Measurements from ENCODE around the gene PPP2R3B. TPM values are rescaled to one million over a fixed set of nuclear protein-coding genes. Genes with fewer than 3 reads are reported as not detected.
A peak's percentile ranks its signal among the peaks of the same experiment; 100 is the strongest.
"Not testable (repeated sequence)": the region's sequence is repeated elsewhere in the genome, so short reads cannot be mapped to it uniquely, and the experiment has no call there.

PPP2R3B gene
- total RNA-seq, 2 experiments from 2014 or later: 40.3 to 40.7 TPM

GRCh38 chrX:390459-390858, 3.8 kb upstream of the PPP2R3B start:
- Mint-ChIP-seq H3K36me3 (peaks cover 2% of the 10 kb centered on the region), H3K9me3 (no peaks in the 10 kb centered on the region), H3K4me1 (peaks cover 10% of the 10 kb centered on the region), H3K27me3 (no peaks in the 10 kb centered on the region), H3K4me3 (no peak overlapping the region), H3K27ac (no peak overlapping the region)
- POLR2A ChIA-PET: no interaction called here
- ATAC-seq (ENCODE audit: low read depth) (no peak), DNase-seq (no peak)

DNA sequence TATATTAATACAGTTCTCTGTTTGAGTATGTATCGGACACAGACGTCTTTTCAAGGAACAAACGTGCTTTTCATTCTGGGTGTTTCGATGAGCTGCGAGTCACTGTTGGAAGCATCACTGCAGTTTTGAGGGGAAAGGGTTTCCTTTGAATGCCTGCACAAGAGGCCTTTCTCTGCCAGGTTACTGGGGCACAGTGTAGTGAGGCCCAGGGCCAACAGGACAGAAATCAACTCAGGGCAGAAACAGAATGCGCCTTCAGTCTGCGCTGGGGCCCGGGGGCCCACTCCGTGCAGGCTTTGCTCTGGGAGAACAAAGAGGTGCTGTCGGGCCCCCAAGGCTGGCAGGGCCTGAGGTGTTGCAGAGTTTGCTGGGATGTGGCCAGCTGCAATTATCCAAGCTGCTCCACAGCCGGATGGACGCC, 2.3 kb upstream of the PPP2R3B start:
- POLR2A ChIA-PET: no interaction called here
- DNase-seq: no peak
- Mint-ChIP-seq H3K4me1 (peaks cover 10% of the 10 kb centered on the region), H3K27me3 (no peaks in the 10 kb centered on the region), H3K36me3 (peaks cover 2% of the 10 kb centered on the region), H3K4me3 (no peak overlapping the region), H3K9me3 (no peaks in the 10 kb centered on the region), H3K27ac (no peak overlapping the region)
- no peak for ATAC-seq (ENCODE audit: low read depth)

- peaks cover 2% of the 10 kb centered on the region for H3K36me3 Mint-ChIP-seq
- H3K27me3 Mint-ChIP-seq: no peaks in the 10 kb centered on the region
- H3K4me1 Mint-ChIP-seq: peaks cover 10% of the 10 kb centered on the region
- H3K9me3 Mint-ChIP-seq: no peaks in the 10 kb centered on the region
- ATAC-seq (ENCODE audit: low read depth) (no peak), DNase-seq (no peak)
- POLR2A ChIA-PET: no interaction called here
- peak overlapping the region; percentile 92 for H3K4me3 Mint-ChIP-seq
- H3K27ac Mint-ChIP-seq: peak overlapping the region; percentile 99
Observed at GRCh38 chrX:387729-388128, 1.0 kb upstream of the PPP2R3B start.

GRCh38 chrX:386239-386767, 404 bp downstream of the PPP2R3B start:
- no peaks in the 10 kb centered on the region for H3K9me3 Mint-ChIP-seq
- POLR2A ChIA-PET: no interaction called here

GRCh38 chrX:385736-386135, 971 bp downstream of the PPP2R3B start:
- POLR2A ChIA-PET; H3K27me3 Mint-ChIP-seq; H3K9me3 Mint-ChIP-seq; DNase-seq; ATAC-seq (ENCODE audit: low read depth); H3K36me3 Mint-ChIP-seq: not testable (repeated sequence)
- peak overlapping the region; percentile 54 for H3K27ac Mint-ChIP-seq
- H3K4me3 Mint-ChIP-seq: peak overlapping the region; percentile 73
- H3K4me1 Mint-ChIP-seq: peaks cover 13% of the 10 kb centered on the region

More at GRCh38 chrX:386239-386767, 404 bp downstream of the PPP2R3B start:
- Mint-ChIP-seq H3K36me3 (peaks cover 2% of the 10 kb centered on the region), H3K27me3 (no peaks in the 10 kb centered on the region), H3K27ac (peak overlapping the region; percentile 54), H3K4me3 (peak overlapping the region; percentile 73), H3K4me1 (peaks cover 13% of the 10 kb centered on the region)
- ATAC-seq (ENCODE audit: low read depth): no peak
- no peak for DNase-seq

DNA sequence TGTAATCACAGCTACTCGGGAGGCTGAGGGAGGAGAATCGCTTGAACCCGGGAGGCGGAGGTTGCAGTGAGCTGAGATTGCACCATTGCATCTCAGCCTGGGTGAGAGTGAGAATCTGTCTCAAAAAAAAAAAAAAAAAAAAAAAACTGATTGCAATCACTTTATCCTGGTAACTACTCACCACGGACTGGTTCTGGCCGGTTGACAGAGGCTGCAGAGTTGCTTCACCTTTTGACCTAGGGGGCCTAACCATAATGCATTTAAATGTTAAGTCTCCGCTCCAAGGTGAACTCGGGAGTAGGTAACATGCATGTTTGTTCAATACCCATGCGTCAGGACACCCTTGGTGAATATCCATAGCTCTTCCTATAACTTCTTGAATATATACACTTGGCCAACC, 1.8 kb downstream of the PPP2R3B start:
- peaks cover 13% of the 10 kb centered on the region for H3K4me1 Mint-ChIP-seq
- H3K27me3 Mint-ChIP-seq: no peaks in the 10 kb centered on the region
- no peaks in the 10 kb centered on the region for H3K9me3 Mint-ChIP-seq
- POLR2A ChIA-PET: no interaction called here
- H3K36me3 Mint-ChIP-seq: peaks cover 2% of the 10 kb centered on the region
- DNase-seq: no peak
- no peak for ATAC-seq (ENCODE audit: low read depth)
- peak overlapping the region; percentile 45 for H3K27ac Mint-ChIP-seq
- peak overlapping the region; percentile 54 for H3K4me3 Mint-ChIP-seq

- Mint-ChIP-seq H3K4me3 (peak overlapping the region; percentile 25), H3K9me3 (no peaks in the 10 kb centered on the region), H3K36me3 (no peaks in the 10 kb centered on the region), H3K27ac (peak overlapping the region; percentile 66), H3K4me1 (peaks cover 19% of the 10 kb centered on the region), H3K27me3 (peaks cover 21% of the 10 kb centered on the region)
- DNase-seq (no peak), ATAC-seq (ENCODE audit: low read depth) (peak; percentile 70)
- POLR2A ChIA-PET: no interaction called here
Observed at GRCh38 chrX:378443-378842, 8.3 kb downstream of the PPP2R3B start.

DNA sequence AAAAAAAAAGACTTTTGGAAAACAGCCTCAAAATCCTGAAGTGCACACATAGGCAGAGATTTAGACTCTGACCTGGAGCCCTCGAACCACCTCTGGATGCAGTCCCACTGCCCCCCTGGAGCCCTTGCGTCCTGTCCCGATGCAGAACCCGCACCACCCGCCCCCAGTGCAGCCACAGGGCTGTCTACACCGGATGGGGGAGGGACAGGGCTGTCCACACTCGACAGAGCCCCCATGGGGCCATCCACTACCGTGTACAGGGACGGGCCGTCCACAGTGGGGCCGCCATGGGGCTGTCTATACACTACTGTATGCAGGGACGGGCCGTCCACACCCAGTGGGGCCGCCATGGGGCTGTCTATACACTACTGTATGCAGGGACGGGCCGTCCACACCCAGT, 10.5 kb downstream of the PPP2R3B start:
- ATAC-seq (ENCODE audit: low read depth); H3K36me3 Mint-ChIP-seq; POLR2A ChIA-PET; H3K27ac Mint-ChIP-seq; DNase-seq; H3K4me3 Mint-ChIP-seq; H3K9me3 Mint-ChIP-seq: not testable (repeated sequence)
- Mint-ChIP-seq H3K4me1 (peaks cover 22% of the 10 kb centered on the region), H3K27me3 (peaks cover 39% of the 10 kb centered on the region)

- no peak overlapping the region for H3K27ac Mint-ChIP-seq
- H3K36me3 Mint-ChIP-seq: peaks cover 2% of the 10 kb centered on the region
- no peaks in the 10 kb centered on the region for H3K9me3 Mint-ChIP-seq
- POLR2A ChIA-PET: no interaction called here
- H3K27me3 Mint-ChIP-seq: peaks cover 44% of the 10 kb centered on the region
- DNase-seq (no peak), ATAC-seq (ENCODE audit: low read depth) (no peak)
- H3K4me1 Mint-ChIP-seq: peaks cover 22% of the 10 kb centered on the region
- H3K4me3 Mint-ChIP-seq: peak overlapping the region; percentile 77
Observed at GRCh38 chrX:375181-376036, 11.3 kb downstream of the PPP2R3B start.

GRCh38 chrX:374596-374995, 12.1 kb downstream of the PPP2R3B start:
- Mint-ChIP-seq H3K36me3 (peaks cover 2% of the 10 kb centered on the region), H3K27me3 (peaks cover 44% of the 10 kb centered on the region), H3K4me1 (peaks cover 20% of the 10 kb centered on the region), H3K27ac (no peak overlapping the region), H3K4me3 (peak overlapping the region; percentile 77), H3K9me3 (no peaks in the 10 kb centered on the region)
- DNase-seq: no peak
- no peak for ATAC-seq (ENCODE audit: low read depth)
- POLR2A ChIA-PET: no interaction called here

- H3K27ac Mint-ChIP-seq: no peak overlapping the region
- DNase-seq (peak; percentile 59), ATAC-seq (ENCODE audit: low read depth) (peak; percentile 57)
- H3K4me1 Mint-ChIP-seq: peaks cover 20% of the 10 kb centered on the region
- POLR2A ChIA-PET: no interaction called here
- H3K36me3 Mint-ChIP-seq: peaks cover 2% of the 10 kb centered on the region
- H3K9me3 Mint-ChIP-seq: no peaks in the 10 kb centered on the region
- H3K4me3 Mint-ChIP-seq: peak overlapping the region; percentile 77
- peaks cover 44% of the 10 kb centered on the region for H3K27me3 Mint-ChIP-seq
Observed at GRCh38 chrX:373641-374471, 12.9 kb downstream of the PPP2R3B start.

GRCh38 chrX:372856-373640, 13.7 kb downstream of the PPP2R3B start:
- H3K9me3 Mint-ChIP-seq: no peaks in the 10 kb centered on the region
- H3K27ac Mint-ChIP-seq: no peak overlapping the region
- no peak for DNase-seq
- peaks cover 2% of the 10 kb centered on the region for H3K36me3 Mint-ChIP-seq
- H3K4me3 Mint-ChIP-seq: peak overlapping the region; percentile 42
- H3K27me3 Mint-ChIP-seq: peaks cover 44% of the 10 kb centered on the region
- peaks cover 13% of the 10 kb centered on the region for H3K4me1 Mint-ChIP-seq
- ATAC-seq (ENCODE audit: low read depth): no peak
- POLR2A ChIA-PET: no interaction called here

DNA sequence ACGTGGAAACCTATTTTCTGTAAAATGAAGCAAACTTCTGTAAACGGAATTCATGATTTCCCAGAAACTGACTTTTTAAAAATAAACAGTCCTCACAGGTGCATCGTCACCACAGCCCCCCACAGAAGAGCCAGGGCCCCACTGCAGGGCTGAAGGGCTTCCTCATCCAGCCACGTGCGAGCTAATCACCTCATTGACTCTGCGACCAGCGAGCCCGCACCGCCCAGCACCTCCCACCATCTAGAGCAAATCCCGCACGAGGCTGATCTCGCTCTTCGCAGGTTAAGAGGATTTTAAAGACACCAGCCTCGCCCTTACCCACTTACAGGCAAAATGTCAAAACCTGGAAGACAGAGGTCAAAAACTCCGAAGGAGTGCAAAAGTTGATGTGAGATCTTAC, 14.8 kb downstream of the PPP2R3B start:
- Mint-ChIP-seq H3K4me3 (peak overlapping the region; percentile 70), H3K36me3 (peaks cover 2% of the 10 kb centered on the region), H3K4me1 (peaks cover 12% of the 10 kb centered on the region), H3K9me3 (no peaks in the 10 kb centered on the region), H3K27ac (no peak overlapping the region), H3K27me3 (peaks cover 44% of the 10 kb centered on the region)
- DNase-seq: no peak
- POLR2A ChIA-PET: no interaction called here
- no peak for ATAC-seq (ENCODE audit: low read depth)

All from activated naive CD8-positive, alpha-beta T cell treated with anti-CD3 and anti-CD28 coated beads, Interleukin-2, amount 10 ng/mL, durations not matched to agents 7 days and 5 days (primary cell).